HG03439 (cell line): ENCODE data around the gene P3H3.
A peak's percentile ranks its signal among the peaks of the same experiment; 100 is the strongest.

ENCODE experiments used
- ATAC-seq: cut with Tn5 transposase; IDR thresholded peaks from one replicate; pipeline ENCODE4 v1.9.1; 2021; ENCODE audit warnings: mild to moderate bottlenecking, moderate library complexity; ENCODE audit not compliant: unreplicated experiment

Gene P3H3

DNA sequence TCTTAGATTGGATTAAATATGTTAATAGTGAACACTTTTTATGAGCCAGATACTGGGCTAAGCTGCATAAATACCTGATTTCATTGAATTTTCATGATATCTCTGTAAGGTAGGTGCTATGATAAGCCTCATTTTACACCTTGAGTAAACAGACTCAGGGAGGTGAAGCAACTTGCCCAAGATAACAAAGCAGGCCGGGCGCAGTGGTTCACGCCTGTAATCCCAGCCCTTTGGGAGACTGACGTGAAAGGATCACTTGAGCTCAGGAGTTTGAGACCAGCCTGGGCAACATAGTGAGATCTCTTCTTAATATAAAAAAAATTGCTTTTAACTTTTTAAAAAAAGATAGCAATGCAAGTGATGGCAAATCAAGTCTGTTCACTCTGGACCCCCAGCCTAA, 13.9 kb downstream of the P3H3 start:
- ATAC-seq = no peak

DNA sequence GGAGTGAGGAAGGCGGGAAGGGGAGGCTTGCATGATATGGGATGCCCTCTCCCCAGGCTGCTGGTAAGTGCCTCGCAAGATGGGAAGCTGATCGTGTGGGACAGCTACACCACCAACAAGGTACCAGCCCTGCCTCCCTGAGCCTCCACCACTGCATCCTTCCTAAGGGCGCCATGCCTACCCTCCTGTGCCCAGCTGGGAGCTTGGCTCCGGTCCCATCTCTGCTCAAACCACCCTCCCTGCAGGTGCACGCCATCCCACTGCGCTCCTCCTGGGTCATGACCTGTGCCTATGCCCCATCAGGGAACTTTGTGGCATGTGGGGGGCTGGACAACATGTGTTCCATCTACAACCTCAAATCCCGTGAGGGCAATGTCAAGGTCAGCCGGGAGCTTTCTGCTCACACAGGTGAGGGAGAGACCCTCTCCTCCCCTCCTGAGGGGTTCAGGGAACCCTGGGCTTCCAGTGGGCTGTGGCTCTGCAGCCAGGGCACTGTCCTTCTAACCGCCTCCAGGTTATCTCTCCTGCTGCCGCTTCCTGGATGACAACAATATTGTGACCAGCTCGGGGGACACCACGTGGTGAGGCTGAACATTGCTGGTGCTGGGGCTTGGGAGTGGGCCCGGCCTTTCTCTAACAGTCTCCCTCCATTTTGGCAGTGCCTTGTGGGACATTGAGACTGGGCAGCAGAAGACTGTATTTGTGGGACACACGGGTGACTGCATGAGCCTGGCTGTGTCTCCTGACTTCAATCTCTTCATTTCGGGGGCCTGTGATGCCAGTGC, 15.1 kb downstream of the P3H3 start:
- no peak for ATAC-seq

GRCh38 chr12:6845395-6845794, 17.2 kb downstream of the P3H3 start:
- no peak for ATAC-seq

DNA sequence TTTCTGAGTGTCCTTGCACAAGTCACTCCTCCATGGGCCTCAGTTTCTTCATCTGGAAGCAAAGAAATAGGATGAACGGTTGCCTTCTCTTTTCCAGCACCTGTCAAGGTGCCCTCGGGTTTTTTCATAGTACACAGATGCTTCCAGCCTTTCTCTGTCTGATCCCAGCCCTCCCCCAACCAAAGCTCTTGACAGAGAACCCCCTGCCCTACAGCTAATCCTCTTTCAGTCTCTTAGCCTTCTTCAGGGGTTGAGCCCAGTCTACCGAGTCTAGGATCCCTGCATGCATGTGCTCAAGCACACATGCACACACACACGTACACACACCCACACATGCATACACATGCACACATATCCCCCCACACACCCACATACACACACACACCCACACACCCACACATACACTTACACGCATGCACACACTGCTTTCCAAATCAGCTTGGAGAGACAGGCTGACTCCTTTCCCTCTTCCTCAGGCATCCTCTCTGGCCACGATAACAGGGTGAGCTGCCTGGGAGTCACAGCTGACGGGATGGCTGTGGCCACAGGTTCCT, 18.2 kb downstream of the P3H3 start:
- ATAC-seq = no peak

DNA sequence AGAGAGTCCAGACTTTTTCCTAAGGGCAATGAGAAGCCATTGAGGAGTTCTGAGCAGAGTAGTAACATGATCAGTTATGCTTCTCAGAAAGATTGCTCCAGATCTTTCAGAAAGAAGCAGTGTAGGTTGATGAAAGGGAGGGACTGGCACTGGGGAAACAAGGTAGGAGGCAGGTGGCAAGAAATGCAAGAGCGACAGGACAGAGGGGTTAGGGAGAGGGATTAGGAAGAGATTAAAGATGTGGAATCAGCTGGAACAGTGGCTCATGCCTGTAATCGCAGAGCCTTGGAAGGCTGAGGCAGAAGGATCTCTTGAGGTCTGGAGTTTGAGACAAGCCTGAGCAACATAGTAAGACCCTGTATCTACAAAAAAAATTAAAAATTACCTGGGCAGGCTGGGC, 19.5 kb downstream of the P3H3 start:
- no peak for ATAC-seq

GRCh38 chr12:6849427-6849826, 21.2 kb downstream of the P3H3 start:
- ATAC-seq = no peak

GRCh38 chr12:6849976-6850560, 21.9 kb downstream of the P3H3 start:
- no peak for ATAC-seq

DNA sequence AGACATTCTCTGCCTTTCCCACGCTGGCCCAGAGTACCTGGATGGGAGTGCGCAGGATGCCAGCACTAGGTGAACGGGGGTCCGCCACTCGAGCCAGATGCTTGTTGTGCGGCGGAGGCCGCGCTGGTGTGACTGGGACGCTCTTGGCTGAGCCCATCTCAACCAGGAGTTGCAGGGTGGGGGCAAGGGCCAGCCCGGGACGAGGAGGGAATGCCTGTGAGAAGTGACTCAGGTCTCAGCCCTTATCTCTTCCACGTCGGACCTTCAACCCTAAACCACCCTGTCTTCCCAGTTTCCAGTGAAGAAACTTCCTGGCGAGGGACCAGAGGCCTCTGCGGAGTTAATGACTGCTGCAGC, 22.6 kb downstream of the P3H3 start:
- no peak for ATAC-seq

- ATAC-seq = peak; percentile 59
Observed at GRCh38 chr12:6851153-6851920, 23.1 kb downstream of the P3H3 start, which contains the start of gene CDCA3. Gene CDCA3 (minus strand): TSS chr12:6851286. CDS start chr12:6850952, 334 bp downstream.

DNA sequence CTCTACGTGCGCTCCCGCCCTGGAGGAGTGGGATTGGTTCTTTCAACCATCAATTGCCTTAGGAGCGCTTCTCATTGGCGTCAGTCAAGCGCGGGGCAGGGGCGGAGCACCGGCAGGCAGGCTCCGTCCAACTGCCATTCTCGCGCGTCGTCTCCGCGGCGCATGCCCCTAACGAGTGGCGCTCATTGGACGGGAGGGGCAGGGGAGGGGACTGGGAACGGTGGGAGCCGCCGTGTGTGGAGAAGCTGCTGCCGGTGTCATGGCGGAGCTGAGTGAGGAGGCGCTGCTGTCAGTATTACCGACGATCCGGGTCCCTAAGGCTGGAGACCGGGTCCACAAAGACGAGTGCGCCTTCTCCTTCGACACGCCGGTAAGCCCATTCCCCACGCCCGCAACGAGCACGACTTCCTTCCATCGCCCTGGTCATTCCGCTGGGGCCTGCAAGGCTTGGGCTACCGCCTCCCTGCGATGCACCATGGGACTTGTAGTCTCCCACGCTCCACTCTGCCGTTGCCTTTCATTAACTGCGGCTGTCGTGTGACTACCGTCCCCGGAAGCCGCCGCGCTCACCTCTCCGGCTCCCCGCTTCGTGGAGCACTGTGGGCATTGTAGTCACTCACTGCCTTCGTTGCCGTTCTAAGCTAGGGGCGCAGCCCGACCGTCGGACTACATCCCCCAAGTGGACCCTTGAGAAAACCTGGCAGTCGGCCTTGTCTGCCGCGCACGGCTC, 23.9 kb downstream of the P3H3 start, which contains the start of gene USP5:
Gene USP5 (plus strand): TSS at position 230 of the 730 bp plus-strand sequence. CDS start 30 bp downstream, at position 260.
- peak; percentile 74 for ATAC-seq

- no peak for ATAC-seq
Observed at GRCh38 chr12:6852651-6853354, 24.6 kb downstream of the P3H3 start.

- no peak for ATAC-seq
Observed at GRCh38 chr12:6853626-6854025, 25.4 kb downstream of the P3H3 start.

DNA sequence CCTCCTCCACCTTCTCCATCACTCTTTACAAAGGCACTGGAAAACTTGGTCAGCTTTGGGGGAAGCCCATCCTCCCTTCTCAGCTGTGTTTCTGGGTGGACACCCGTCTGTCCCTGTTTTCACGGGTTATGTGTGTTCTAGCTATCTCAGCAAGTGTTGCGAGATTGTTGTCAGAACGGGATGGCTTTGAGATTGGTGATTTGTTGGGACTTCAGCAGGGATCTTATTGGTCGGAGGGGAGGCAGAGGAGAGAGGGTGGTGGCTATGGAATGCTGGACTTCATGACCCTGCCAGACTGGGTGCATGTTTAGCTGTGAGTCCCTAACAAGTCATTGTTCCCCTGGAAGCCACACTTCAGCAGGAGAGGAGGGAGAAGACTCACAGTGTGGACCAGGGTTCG, 25.8 kb downstream of the P3H3 start:
- ATAC-seq = no peak

DNA sequence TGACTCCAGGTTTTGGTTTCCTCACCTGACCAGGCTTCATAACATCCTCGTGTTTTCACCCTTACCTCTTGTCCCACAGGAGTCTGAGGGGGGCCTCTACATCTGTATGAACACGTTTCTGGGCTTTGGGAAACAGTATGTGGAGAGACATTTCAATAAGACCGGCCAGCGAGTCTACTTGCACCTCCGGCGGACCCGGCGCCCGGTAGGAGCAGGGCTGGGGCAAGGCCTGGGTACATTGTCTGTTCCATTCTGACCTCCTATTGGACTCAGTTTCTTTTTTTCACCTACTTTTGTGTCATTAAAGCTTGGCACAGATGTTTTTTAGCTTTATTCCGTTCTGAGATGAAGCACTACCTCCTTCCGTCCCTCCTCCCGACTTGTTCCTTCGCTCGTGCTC, 27.1 kb downstream of the P3H3 start:
- ATAC-seq = no peak

- ATAC-seq = no peak
Observed at GRCh38 chr12:6858799-6859198, 30.6 kb downstream of the P3H3 start.

- ATAC-seq = no peak
Observed at GRCh38 chr12:6860116-6860515, 31.9 kb downstream of the P3H3 start.

DNA sequence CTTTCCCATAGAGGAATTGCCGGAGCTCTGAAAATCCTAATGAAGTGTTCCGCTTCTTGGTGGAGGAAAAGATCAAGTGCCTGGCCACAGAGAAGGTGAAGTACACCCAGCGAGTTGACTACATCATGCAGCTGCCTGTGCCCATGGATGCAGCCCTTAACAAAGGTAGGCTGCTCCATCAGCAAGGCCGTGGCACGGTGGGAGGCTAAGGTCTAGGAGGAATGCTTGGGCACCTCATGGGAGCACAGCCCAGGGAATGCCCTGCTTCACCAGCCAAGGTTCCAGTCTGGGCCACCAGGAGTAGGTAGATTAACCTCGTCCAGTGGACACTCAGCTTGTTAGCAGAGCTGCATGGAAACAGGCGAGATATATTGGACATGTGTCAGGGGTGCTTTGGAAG, 32.7 kb downstream of the P3H3 start:
- ATAC-seq = no peak

DNA sequence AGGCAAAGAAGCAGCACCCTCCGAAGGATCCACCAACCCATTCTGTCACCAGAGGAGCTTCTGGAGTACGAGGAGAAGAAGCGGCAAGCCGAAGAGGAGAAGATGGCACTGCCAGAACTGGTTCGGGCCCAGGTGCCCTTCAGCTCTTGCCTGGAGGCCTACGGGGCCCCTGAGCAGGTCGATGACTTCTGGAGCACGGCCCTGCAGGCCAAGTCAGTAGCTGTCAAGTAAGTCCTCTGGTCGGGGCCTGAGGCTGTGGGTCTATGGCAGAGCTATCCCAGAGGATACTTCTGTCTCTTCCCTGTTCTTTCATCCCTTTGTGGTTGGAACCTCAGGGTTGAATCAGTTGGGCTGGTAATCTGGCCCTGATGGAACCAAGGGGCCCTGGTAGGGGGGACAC, 33.2 kb downstream of the P3H3 start:
- no peak for ATAC-seq

DNA sequence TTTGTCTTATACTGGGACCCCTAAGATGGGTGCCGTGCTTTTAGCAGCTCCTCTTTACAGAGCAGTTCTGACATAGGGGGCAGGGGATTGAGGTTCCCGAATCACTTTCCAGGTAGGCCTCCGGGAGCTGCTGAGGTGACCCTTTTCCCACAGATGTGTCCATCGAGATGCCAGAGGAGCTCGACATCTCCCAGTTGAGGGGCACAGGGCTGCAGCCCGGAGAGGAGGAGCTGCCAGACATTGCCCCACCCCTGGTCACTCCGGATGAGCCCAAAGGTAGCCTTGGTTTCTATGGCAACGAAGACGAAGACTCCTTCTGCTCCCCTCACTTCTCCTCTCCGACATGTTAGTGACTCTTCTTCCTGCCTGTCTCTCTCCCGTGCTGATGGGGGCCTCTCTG, 34.8 kb downstream of the P3H3 start:
- no peak for ATAC-seq

- no peak for ATAC-seq
Observed at GRCh38 chr12:6863586-6864321, 35.5 kb downstream of the P3H3 start.
